Lower leg skin (tissue), 3 donors: ENCODE measurements around the gene ENPP5.

Source experiments
- POLR2A ChIP-seq, 2 donors: fragments of 450-650 bp; IDR thresholded peaks; one replicate each; pipeline ENCODE4 v1.6.1; 2016 to 2017; ENCODE audit warnings: antibody characterized with exemption in 2 of 2, mild to moderate bottlenecking in 1 of 2, moderate library complexity in 1 of 2
- TF ChIP-seq, protein P1 (sequence below), 3 donors: fragments of 450-650 bp; IDR thresholded peaks; one replicate each; pipeline ENCODE4 v1.5.1; 2016; ENCODE audit warnings: antibody characterized with exemption in 3 of 3, mild to moderate bottlenecking in 3 of 3, moderate library complexity in 2 of 3

GRCh38 chr6:46216879-46217278 lies 46.1 kb upstream of the ENPP5 start:
- TF ChIP-seq, protein P1, sequence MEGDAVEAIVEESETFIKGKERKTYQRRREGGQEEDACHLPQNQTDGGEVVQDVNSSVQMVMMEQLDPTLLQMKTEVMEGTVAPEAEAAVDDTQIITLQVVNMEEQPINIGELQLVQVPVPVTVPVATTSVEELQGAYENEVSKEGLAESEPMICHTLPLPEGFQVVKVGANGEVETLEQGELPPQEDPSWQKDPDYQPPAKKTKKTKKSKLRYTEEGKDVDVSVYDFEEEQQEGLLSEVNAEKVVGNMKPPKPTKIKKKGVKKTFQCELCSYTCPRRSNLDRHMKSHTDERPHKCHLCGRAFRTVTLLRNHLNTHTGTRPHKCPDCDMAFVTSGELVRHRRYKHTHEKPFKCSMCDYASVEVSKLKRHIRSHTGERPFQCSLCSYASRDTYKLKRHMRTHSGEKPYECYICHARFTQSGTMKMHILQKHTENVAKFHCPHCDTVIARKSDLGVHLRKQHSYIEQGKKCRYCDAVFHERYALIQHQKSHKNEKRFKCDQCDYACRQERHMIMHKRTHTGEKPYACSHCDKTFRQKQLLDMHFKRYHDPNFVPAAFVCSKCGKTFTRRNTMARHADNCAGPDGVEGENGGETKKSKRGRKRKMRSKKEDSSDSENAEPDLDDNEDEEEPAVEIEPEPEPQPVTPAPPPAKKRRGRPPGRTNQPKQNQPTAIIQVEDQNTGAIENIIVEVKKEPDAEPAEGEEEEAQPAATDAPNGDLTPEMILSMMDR (IDR thresholded peaks at IDR 0.05) = no peak
- no peak for TF ChIP-seq POLR2A (IDR thresholded peaks at IDR 0.05)
